Spleen (tissue), 10 donors: ENCODE data around the gene SIAH2. TPM values are rescaled to one million over a fixed set of nuclear protein-coding genes. Genes with fewer than 3 reads are reported as not detected.

Experiments
- polyA plus RNA-seq, 3 donors: library from polyadenylated mRNA; stranded (reverse); fragments of 200-250 nt; gene quantifications; one replicate each; pipeline ENCODE4 v1.2.1, GENCODE V29; 2013
- total RNA-seq, 7 donors: library from RNA; depleted of rRNA in 3 of 7; stranded (reverse); fragments of >200 nt in 3 of 7; fragmentation: NEBNext Ultra II Directional in 4 of 7; extraction: Animal tissue kit (Norgen Biotek cat#: 25700) in 4 of 7; gene quantifications; one replicate each; pipeline versions ENCODE4 v1.1.0 to v1.2.1, GENCODE V29; 2016 to 2021
- donor health status: healthy with polysubstance abuse.
- donor health status: DM: no; HTN: no; CAD: no; lungs with moderate emphysema.
- donor health status: DM: no; HTN: no; CAD: no.
- donor health status: Bipolar disorder and iron deficiency.
- donor health status: healthy.
- donor health status: DM: no; HTN: no; CAD: no.
- donor health status: DM: yes; HTN: yes; CAD: no.

SIAH2 gene
- total and polyA plus RNA-seq, 10 donors, result 13.6 to 71.3 (median 27.4) TPM

Other genes starting within 250 kb of the SIAH2 start
- gene SERP1, start 216.7 kb downstream of the SIAH2 start, total RNA-seq, result 100 to 1,000 TPM in 4 of 7 donors, 10 to 100 TPM in 3; 91.1 to 441 (median 105) TPM
- gene SERP1, start 216.7 kb downstream of the SIAH2 start, polyA plus RNA-seq, result 100 to 1,000 TPM in 1 of 3 donors, 10 to 100 TPM in 2; 64.0 to 104 (median 91.7) TPM
- gene EIF2A, start 216.4 kb downstream of the SIAH2 start, total RNA-seq, result 100 to 1,000 TPM in 3 of 7 donors, 10 to 100 TPM in 4; 70.9 to 149 (median 79.0) TPM
- gene EIF2A, start 216.4 kb downstream of the SIAH2 start, polyA plus RNA-seq, result 10 to 100 TPM; 53.7 to 73.7 (median 73.3) TPM
- 100 to 1,000 TPM in 5 of 7 donors, 10 to 100 TPM in 2; 98.2 to 180 (median 117) TPM for gene SELENOT, start 159.8 kb downstream of the SIAH2 start, total RNA-seq
- 10 to 100 TPM; 34.6 to 71.7 (median 59.5) TPM for gene SELENOT, start 159.8 kb downstream of the SIAH2 start, polyA plus RNA-seq
- not detected for gene ERICH6, start 59.2 kb downstream of the SIAH2 start, total RNA-seq
- gene ERICH6, start 59.2 kb downstream of the SIAH2 start, polyA plus RNA-seq, result not detected
- not detected for gene MINDY4B, start 142.3 kb upstream of the SIAH2 start, total RNA-seq
- gene MINDY4B, start 142.3 kb upstream of the SIAH2 start, polyA plus RNA-seq, result not detected
- gene CLRN1, start 209.6 kb upstream of the SIAH2 start, total RNA-seq, result not detected
- not detected for gene CLRN1, start 209.6 kb upstream of the SIAH2 start, polyA plus RNA-seq